ENCODE results near the gene FAM124B.

DNA sequence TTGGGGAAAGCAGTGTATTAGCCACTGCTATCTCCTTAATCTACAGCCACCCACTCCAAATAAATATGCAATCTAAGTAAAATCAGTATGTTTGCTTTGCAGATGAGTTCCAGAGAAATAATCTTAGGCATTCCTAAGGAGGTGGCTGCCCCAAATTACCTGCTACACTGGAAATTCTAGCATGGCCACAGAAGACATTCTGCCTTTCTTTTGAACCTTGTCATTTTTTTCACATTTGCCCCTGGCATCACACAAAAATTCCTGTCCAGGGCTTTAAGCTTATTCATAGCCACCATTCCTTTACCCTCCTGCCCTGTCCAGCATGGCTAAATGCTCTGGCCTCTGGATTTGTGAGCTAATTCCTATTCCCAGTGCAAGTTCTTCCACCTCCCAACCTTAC, 36.8 kb upstream of the FAM124B start:
- TF ChIP-seq, protein P1, sequence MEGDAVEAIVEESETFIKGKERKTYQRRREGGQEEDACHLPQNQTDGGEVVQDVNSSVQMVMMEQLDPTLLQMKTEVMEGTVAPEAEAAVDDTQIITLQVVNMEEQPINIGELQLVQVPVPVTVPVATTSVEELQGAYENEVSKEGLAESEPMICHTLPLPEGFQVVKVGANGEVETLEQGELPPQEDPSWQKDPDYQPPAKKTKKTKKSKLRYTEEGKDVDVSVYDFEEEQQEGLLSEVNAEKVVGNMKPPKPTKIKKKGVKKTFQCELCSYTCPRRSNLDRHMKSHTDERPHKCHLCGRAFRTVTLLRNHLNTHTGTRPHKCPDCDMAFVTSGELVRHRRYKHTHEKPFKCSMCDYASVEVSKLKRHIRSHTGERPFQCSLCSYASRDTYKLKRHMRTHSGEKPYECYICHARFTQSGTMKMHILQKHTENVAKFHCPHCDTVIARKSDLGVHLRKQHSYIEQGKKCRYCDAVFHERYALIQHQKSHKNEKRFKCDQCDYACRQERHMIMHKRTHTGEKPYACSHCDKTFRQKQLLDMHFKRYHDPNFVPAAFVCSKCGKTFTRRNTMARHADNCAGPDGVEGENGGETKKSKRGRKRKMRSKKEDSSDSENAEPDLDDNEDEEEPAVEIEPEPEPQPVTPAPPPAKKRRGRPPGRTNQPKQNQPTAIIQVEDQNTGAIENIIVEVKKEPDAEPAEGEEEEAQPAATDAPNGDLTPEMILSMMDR (conservative IDR thresholded peaks at IDR 0.05; ENCODE audit: low read length), result no peak
- TF ChIP-seq EZH2phosphoT487 (IDR thresholded peaks at IDR 0.05; ENCODE audit: borderline replicate concordance, low read depth, low read length), result no peak

Measured in OCI-LY7 (cell line).